ENCODE data around the gene HCFC2.

- TF ChIP-seq CTCF (IDR thresholded peaks at IDR 0.05) = no peak
- TF ChIP-seq POLR2AphosphoS5 (IDR thresholded peaks at IDR 0.05) = peak; percentile 63 to 79 (median 77)
Observed at GRCh38 chr12:104137902-104138796, 73.8 kb downstream of the HCFC2 start, which contains the start of gene NFYB.
